ENCODE results near the gene LCN9. TPM values are rescaled to one million over a fixed set of nuclear protein-coding genes. Genes with fewer than 3 reads are reported as not detected.

Gene LCN9
- polyA plus RNA-seq, 1 donor (not counting 4 experiments of a cell fraction or from before 2014, with no cell fraction given), result not detected

DNA sequence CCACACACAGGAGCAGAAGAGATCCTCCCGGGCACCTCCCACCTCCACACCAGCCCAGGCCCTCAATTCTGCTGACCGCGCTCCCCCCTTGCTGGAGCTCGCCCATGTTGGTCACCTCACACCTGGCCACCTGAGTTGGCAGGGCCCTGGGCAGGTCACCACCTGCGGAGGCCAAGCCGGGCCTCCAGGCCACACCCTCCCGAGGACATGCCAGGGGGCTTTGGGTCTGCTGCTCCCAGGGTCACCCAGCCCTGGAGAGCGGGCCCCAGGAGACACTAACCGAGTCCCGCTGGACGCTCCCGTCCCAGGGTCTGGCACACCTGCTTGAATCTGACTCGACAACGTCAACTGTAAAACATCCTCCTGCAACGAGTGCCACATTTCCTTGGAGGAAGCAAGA lies 34.1 kb downstream of the LCN9 start:
- Histone ChIP-seq H3K4me2 (ENCODE audit: control insufficient read depth, extremely low read depth, insufficient read depth, low read depth, low read length) (no peak overlapping the region), H3K9me3 (ENCODE audit: control insufficient read depth, low read depth, low read length) (no peaks in the 10 kb centered on the region), H3K79me2 (ENCODE audit: control insufficient read depth, insufficient read depth, low read length) (no peaks in the 10 kb centered on the region), H3K4me3 (ENCODE audit: control insufficient read depth in 2 of 3, extremely low read depth in 1 of 3, insufficient read depth in 2 of 3, low read depth in 1 of 3, low read length in 3 of 3) (no peak overlapping the region), H3K9me1 (ENCODE audit: control insufficient read depth, extremely low read depth, insufficient read depth, low read length) (no peaks in the 10 kb centered on the region), H3K27ac (ENCODE audit: control insufficient read depth, insufficient read depth, low read length) (no peak overlapping the region), H3K36me3 (ENCODE audit: control insufficient read depth in 2 of 2, extremely low read depth in 1 of 2, insufficient read depth in 2 of 2, low read length in 2 of 2) (no peaks in the 10 kb centered on the region), H4K20me1 (ENCODE audit: control insufficient read depth, extremely low read depth, insufficient read depth, low read length) (no peaks in the 10 kb centered on the region), H3K27me3 (ENCODE audit: control insufficient read depth, extremely low read depth, insufficient read depth, low read length) (peaks cover 35% of the 10 kb centered on the region), H3K9ac (ENCODE audit: control insufficient read depth, extremely low read depth, insufficient read depth, low read length) (no peak overlapping the region), H3K4me1 (ENCODE audit: control insufficient read depth, extremely low read depth, insufficient read depth, low read length) (no peaks in the 10 kb centered on the region), H2AFZ (ENCODE audit: control insufficient read depth, low read length) (no peak overlapping the region)
- dilution Hi-C loops (cut with MboI; ENCODE audit: extremely low pct_ligation_motif_present, low sequenced_read_pairs), result no loop called here
- DNase-seq (ENCODE audit: low read depth, low spot score), result no peak
- TF ChIP-seq EZH2 (IDR thresholded peaks at IDR 0.05; ENCODE audit: low read length), result no peak
- TF ChIP-seq, protein P1, sequence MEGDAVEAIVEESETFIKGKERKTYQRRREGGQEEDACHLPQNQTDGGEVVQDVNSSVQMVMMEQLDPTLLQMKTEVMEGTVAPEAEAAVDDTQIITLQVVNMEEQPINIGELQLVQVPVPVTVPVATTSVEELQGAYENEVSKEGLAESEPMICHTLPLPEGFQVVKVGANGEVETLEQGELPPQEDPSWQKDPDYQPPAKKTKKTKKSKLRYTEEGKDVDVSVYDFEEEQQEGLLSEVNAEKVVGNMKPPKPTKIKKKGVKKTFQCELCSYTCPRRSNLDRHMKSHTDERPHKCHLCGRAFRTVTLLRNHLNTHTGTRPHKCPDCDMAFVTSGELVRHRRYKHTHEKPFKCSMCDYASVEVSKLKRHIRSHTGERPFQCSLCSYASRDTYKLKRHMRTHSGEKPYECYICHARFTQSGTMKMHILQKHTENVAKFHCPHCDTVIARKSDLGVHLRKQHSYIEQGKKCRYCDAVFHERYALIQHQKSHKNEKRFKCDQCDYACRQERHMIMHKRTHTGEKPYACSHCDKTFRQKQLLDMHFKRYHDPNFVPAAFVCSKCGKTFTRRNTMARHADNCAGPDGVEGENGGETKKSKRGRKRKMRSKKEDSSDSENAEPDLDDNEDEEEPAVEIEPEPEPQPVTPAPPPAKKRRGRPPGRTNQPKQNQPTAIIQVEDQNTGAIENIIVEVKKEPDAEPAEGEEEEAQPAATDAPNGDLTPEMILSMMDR (optimal IDR thresholded peaks at IDR 0.05 in 1 of 3, IDR thresholded peaks at IDR 0.05 in 1 of 3, conservative IDR thresholded peaks at IDR 0.05 in 1 of 3; ENCODE audit: extremely low read depth in 1 of 3, insufficient read depth in 2 of 3, low read length in 3 of 3), result no peak
- FAIRE-seq, result no peak

DNA sequence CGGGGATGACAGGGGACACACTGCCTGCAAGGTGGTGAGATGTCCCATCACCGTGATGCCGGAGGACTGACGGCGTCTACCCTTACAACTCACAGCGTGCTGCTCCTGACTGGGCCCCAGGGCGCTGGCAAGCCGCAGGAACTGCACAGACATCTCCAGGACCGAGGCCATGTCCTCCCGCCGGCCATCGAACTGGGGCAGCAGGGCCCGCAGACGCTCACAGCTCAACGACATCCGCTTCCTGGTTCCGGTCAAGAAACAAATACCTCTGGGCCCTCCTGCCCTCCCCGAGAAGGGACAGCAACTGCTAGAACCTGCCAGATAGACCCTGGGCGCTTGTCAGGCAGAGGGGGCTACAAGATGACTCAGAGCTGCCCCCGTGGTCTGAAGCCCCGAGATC lies 35.1 kb downstream of the LCN9 start:
- dilution Hi-C loops (cut with MboI; ENCODE audit: extremely low pct_ligation_motif_present, low sequenced_read_pairs), result no loop called here
- no peak for FAIRE-seq

More for the DNA sequence above, 35.1 kb downstream of the LCN9 start:
- no peaks in the 10 kb centered on the region for H3K9me1 ChIP-seq (ENCODE audit: control insufficient read depth, extremely low read depth, insufficient read depth, low read length)
- H3K4me1 ChIP-seq (ENCODE audit: control insufficient read depth, extremely low read depth, insufficient read depth, low read length), result no peaks in the 10 kb centered on the region
- H3K79me2 ChIP-seq (ENCODE audit: control insufficient read depth, insufficient read depth, low read length), result no peaks in the 10 kb centered on the region
- H4K20me1 ChIP-seq (ENCODE audit: control insufficient read depth, extremely low read depth, insufficient read depth, low read length), result peaks cover 3% of the 10 kb centered on the region
- no peak overlapping the region for H3K4me3 ChIP-seq (ENCODE audit: control insufficient read depth in 2 of 3, extremely low read depth in 1 of 3, insufficient read depth in 2 of 3, low read depth in 1 of 3, low read length in 3 of 3)
- TF ChIP-seq EZH2 (IDR thresholded peaks at IDR 0.05; ENCODE audit: low read length), result no peak
- TF ChIP-seq, protein P1 (optimal IDR thresholded peaks at IDR 0.05 in 1 of 3, IDR thresholded peaks at IDR 0.05 in 1 of 3, conservative IDR thresholded peaks at IDR 0.05 in 1 of 3; ENCODE audit: extremely low read depth in 1 of 3, insufficient read depth in 2 of 3, low read length in 3 of 3), result no peak
- H3K9ac ChIP-seq (ENCODE audit: control insufficient read depth, extremely low read depth, insufficient read depth, low read length), result no peak overlapping the region
- H2AFZ ChIP-seq (ENCODE audit: control insufficient read depth, low read length), result no peak overlapping the region
- DNase-seq (ENCODE audit: low read depth, low spot score), result no peak
- H3K9me3 ChIP-seq (ENCODE audit: control insufficient read depth, low read depth, low read length), result no peaks in the 10 kb centered on the region
- H3K27ac ChIP-seq (ENCODE audit: control insufficient read depth, insufficient read depth, low read length), result no peak overlapping the region
- H3K27me3 ChIP-seq (ENCODE audit: control insufficient read depth, extremely low read depth, insufficient read depth, low read length), result peaks cover 32% of the 10 kb centered on the region
- H3K4me2 ChIP-seq (ENCODE audit: control insufficient read depth, extremely low read depth, insufficient read depth, low read depth, low read length), result no peak overlapping the region
- H3K36me3 ChIP-seq (ENCODE audit: control insufficient read depth in 2 of 2, extremely low read depth in 1 of 2, insufficient read depth in 2 of 2, low read length in 2 of 2), result no peaks in the 10 kb centered on the region
